ENCODE data around the gene KLHL7. TPM values are rescaled to one million over a fixed set of nuclear protein-coding genes. Genes with fewer than 3 reads are reported as not detected.

KLHL7 gene
- polyA plus RNA-seq, 1 donor from 2014 or later: 198 TPM

GRCh38 chr7:23133797-23134196, 28.2 kb downstream of the KLHL7 start:
- H2AFZ ChIP-seq (ENCODE audit: low read depth, low read length): no peak overlapping the region

GRCh38 chr7:23135755-23136154, 30.2 kb downstream of the KLHL7 start:
- Histone ChIP-seq H3K27me3 (ENCODE audit: insufficient read depth, low read depth, low read length) (no peaks in the 10 kb centered on the region), H3K9me2 (ENCODE audit: insufficient read depth, low read length) (no peaks in the 10 kb centered on the region), H3K9ac (ENCODE audit: low read length) (no peak overlapping the region), H2AFZ (ENCODE audit: low read depth, low read length) (no peak overlapping the region), H4K20me1 (ENCODE audit: insufficient read depth) (no peaks in the 10 kb centered on the region), H3K79me2 (replicated peaks; ENCODE audit: insufficient read depth, low read length) (no peaks in the 10 kb centered on the region), H3K4me2 (ENCODE audit: low read length) (no peak overlapping the region), H3F3A (ENCODE audit: insufficient read depth, low read length, poor library complexity, severe bottlenecking) (no peaks in the 10 kb centered on the region), H3K9me3 (ENCODE audit: low read length) (peaks cover 4% of the 10 kb centered on the region), H3K4me3 (ENCODE audit: low read length) (no peak overlapping the region), H3K27ac (ENCODE audit: low read length) (no peak overlapping the region), H3K36me3 (ENCODE audit: insufficient read depth, low read length) (no peaks in the 10 kb centered on the region)
- TF ChIP-seq SMC3 (conservative IDR thresholded peaks at IDR 0.05; ENCODE audit: poor library complexity) (no peak), EP300 (conservative IDR thresholded peaks at IDR 0.05; ENCODE audit: poor library complexity, severe bottlenecking) (no peak), CTCF (IDR thresholded peaks at IDR 0.05; ENCODE audit: poor library complexity, severe bottlenecking) (no peak), REST (IDR thresholded peaks at IDR 0.05; ENCODE audit: borderline replicate concordance) (no peak)

More at GRCh38 chr7:23133797-23134196, 28.2 kb downstream of the KLHL7 start:
- H3K36me3 ChIP-seq (ENCODE audit: insufficient read depth, low read length): no peaks in the 10 kb centered on the region
- no peaks in the 10 kb centered on the region for H3F3A ChIP-seq (ENCODE audit: insufficient read depth, low read length, poor library complexity, severe bottlenecking)
- H4K20me1 ChIP-seq (ENCODE audit: insufficient read depth): no peaks in the 10 kb centered on the region
- H3K9ac ChIP-seq (ENCODE audit: low read length): no peak overlapping the region
- H3K9me2 ChIP-seq (ENCODE audit: insufficient read depth, low read length): no peaks in the 10 kb centered on the region
- no peak overlapping the region for H3K27ac ChIP-seq (ENCODE audit: low read length)
- H3K4me3 ChIP-seq (ENCODE audit: low read length): no peak overlapping the region
- H3K4me2 ChIP-seq (ENCODE audit: low read length): no peak overlapping the region
- peaks cover 4% of the 10 kb centered on the region for H3K9me3 ChIP-seq (ENCODE audit: low read length)
- no peaks in the 10 kb centered on the region for H3K79me2 ChIP-seq (replicated peaks; ENCODE audit: insufficient read depth, low read length)
- H3K27me3 ChIP-seq (ENCODE audit: insufficient read depth, low read depth, low read length): no peaks in the 10 kb centered on the region
- TF ChIP-seq RAD21 (conservative IDR thresholded peaks at IDR 0.05) (no peak), REST (IDR thresholded peaks at IDR 0.05; ENCODE audit: borderline replicate concordance) (no peak), SMC3 (conservative IDR thresholded peaks at IDR 0.05; ENCODE audit: poor library complexity) (no peak), TAF1 (IDR thresholded peaks at IDR 0.05; ENCODE audit: low read depth) (no peak), EP300 (conservative IDR thresholded peaks at IDR 0.05; ENCODE audit: poor library complexity, severe bottlenecking) (no peak), POLR2AphosphoS5 (IDR thresholded peaks at IDR 0.05) (no peak), CTCF (IDR thresholded peaks at IDR 0.05; ENCODE audit: poor library complexity, severe bottlenecking) (no peak), MXI1 (conservative IDR thresholded peaks at IDR 0.05; ENCODE audit: poor library complexity, severe bottlenecking) (no peak), EZH2 (IDR thresholded peaks at IDR 0.05; ENCODE audit: borderline replicate concordance, insufficient read depth, low read length, poor library complexity, severe bottlenecking) (no peak)

All from neural cell (in vitro differentiated cells).